Trophoblast cell (in vitro differentiated cells and primary cell): ENCODE measurements around the gene POP7.

ENCODE experiments used
- DNase-seq, 2 donors: peaks; one replicate each; pipeline ENCODE4 v3.0.0-alpha.2; 2016
- H2AFZ ChIP-seq: 2 replicates; pipeline ENCODE4 v1.6.1; 2013; ENCODE audit warnings: low read length, moderate library complexity, mild to moderate bottlenecking; ENCODE audit not compliant: insufficient read depth, poor library complexity
- H2AK5ac ChIP-seq: 2 replicates; pipeline ENCODE4 v1.6.1; 2013; ENCODE audit warnings: mild to moderate bottlenecking, low read length
- H2BK120ac ChIP-seq: 2 replicates; pipeline ENCODE4 v1.6.1; 2013; ENCODE audit warnings: low read length, mild to moderate bottlenecking, moderate library complexity; ENCODE audit not compliant: insufficient read depth, poor library complexity
- H2BK12ac ChIP-seq: 2 replicates; pipeline ENCODE4 v1.6.1; 2013; ENCODE audit warnings: mild to moderate bottlenecking, low read length, moderate library complexity
- H2BK5ac ChIP-seq: 2 replicates; pipeline ENCODE4 v1.6.1; 2013; ENCODE audit warnings: low read length, low read depth, moderate library complexity, mild to moderate bottlenecking; ENCODE audit not compliant: poor library complexity
- H3K14ac ChIP-seq: 2 replicates; pipeline ENCODE4 v1.6.1; 2013; ENCODE audit warnings: mild to moderate bottlenecking, low read length
- H3K18ac ChIP-seq: 2 replicates; pipeline ENCODE4 v1.6.1; 2013; ENCODE audit warnings: mild to moderate bottlenecking, low read length
- H3K23ac ChIP-seq: 2 replicates; pipeline ENCODE4 v1.6.1; 2013; ENCODE audit warnings: low read length
- H3K27ac ChIP-seq: 2 replicates; pipeline ENCODE4 v1.5.1; 2013; ENCODE audit warnings: low read depth, mild to moderate bottlenecking, inconsistent platforms, low read length, moderate library complexity
- H3K27me3 ChIP-seq: 2 replicates; pipeline ENCODE4 v1.6.1; 2013; ENCODE audit warnings: inconsistent platforms, mild to moderate bottlenecking, low read length, moderate library complexity; ENCODE audit not compliant: insufficient read depth
- H3K36me3 ChIP-seq, 2 experiments: 1 replicate in 1 of 2; 2 replicates in 1 of 2; pipeline ENCODE4 v1.6.1; 2013; ENCODE audit warnings: low read length in 2 of 2, mild to moderate bottlenecking in 2 of 2, moderate library complexity in 1 of 2; ENCODE audit not compliant: insufficient read depth in 2 of 2, control insufficient read depth in 1 of 2
- H3K4ac ChIP-seq: 2 replicates; pipeline ENCODE4 v1.6.1; 2013; ENCODE audit warnings: low read depth, mild to moderate bottlenecking, low read length, moderate library complexity
- H3K4me1 ChIP-seq, 2 experiments: 1 replicate in 1 of 2; 2 replicates in 1 of 2; pipeline ENCODE4 v1.6.1; 2013; ENCODE audit warnings: low read length in 2 of 2, mild to moderate bottlenecking in 2 of 2, moderate library complexity in 1 of 2; ENCODE audit not compliant: insufficient read depth in 2 of 2, control insufficient read depth in 1 of 2
- H3K4me2 ChIP-seq: 2 replicates; pipeline ENCODE4 v1.6.1; 2013; ENCODE audit warnings: inconsistent platforms, mild to moderate bottlenecking, low read length, moderate library complexity
- H3K4me3 ChIP-seq: 2 replicates; pipeline ENCODE4 v1.5.1; 2013; ENCODE audit warnings: mild to moderate bottlenecking, low read depth, low read length, inconsistent platforms
- H3K79me1 ChIP-seq: one replicate; pipeline ENCODE4 v1.6.1; 2013; ENCODE audit warnings: low read length
- H3K79me2 ChIP-seq: 2 replicates; pipeline ENCODE4 v1.6.1; 2013; ENCODE audit warnings: low read length, mild to moderate bottlenecking; ENCODE audit not compliant: control insufficient read depth, insufficient read depth, poor library complexity
- H3K9ac ChIP-seq: 2 replicates; pipeline ENCODE4 v1.6.1; 2013; ENCODE audit warnings: mild to moderate bottlenecking, low read length
- H3K9me3 ChIP-seq: 2 replicates; pipeline ENCODE4 v1.6.1; 2013; ENCODE audit warnings: low read depth, mild to moderate bottlenecking, control low read depth, inconsistent platforms, low read length; ENCODE audit not compliant: insufficient read depth
- H4K12ac ChIP-seq: 2 replicates; pipeline ENCODE4 v1.6.1; 2013; ENCODE audit warnings: low read depth, mild to moderate bottlenecking, low read length, moderate library complexity
- H4K8ac ChIP-seq: 2 replicates; pipeline ENCODE4 v1.6.1; 2013; ENCODE audit warnings: low read depth, mild to moderate bottlenecking, low read length, moderate library complexity
- H4K91ac ChIP-seq: one replicate; pipeline ENCODE4 v1.6.1; 2013; ENCODE audit warnings: low read depth, mild to moderate bottlenecking, low read length, moderate library complexity
- WGBS: extraction: QIAGEN DNeasy Blood & Tissue Kit; methylation state at CpG from one replicate; pipeline ENCODE4 v1.1.7; 2013; ENCODE audit warnings: missing lambda C conversion rate; ENCODE audit not compliant: insufficient read length, insufficient coverage; ENCODE audit errors: extremely low coverage; 5-methylcytosine and 5-hydroxymethylcytosine counted together

Gene POP7

DNA sequence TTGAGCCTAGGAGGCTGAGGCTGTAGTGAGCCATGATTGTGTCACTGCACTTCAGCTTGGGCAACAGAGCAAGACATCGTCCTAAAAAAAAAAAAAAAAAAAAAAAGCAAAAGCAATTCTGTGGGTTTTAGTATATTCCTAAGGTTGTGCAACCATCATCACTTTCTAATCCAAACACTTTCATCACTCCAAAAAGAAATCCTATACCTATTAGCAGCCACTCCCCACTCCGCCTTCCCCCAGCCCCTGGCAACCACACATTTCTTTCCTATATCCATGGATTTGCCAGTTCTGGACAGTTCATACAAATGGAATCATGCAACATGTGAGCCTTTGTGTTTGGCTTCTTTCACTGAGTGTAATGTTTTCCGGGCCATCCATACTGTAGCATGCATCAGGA lies 47.8 kb downstream of the POP7 start:
- H3K14ac ChIP-seq = no peak overlapping the region
- DNase-seq = no peak
- no peak overlapping the region for H2BK120ac ChIP-seq
- H3K9me3 ChIP-seq = peaks cover 2% of the 10 kb centered on the region
- H2BK12ac ChIP-seq = no peak overlapping the region
- no peak overlapping the region for H3K9ac ChIP-seq
- no peak overlapping the region for H2BK5ac ChIP-seq
- no peaks in the 10 kb centered on the region for H3K4me1 ChIP-seq
- H3K79me1 ChIP-seq = no peaks in the 10 kb centered on the region
- no peak overlapping the region for H3K23ac ChIP-seq
- no peak overlapping the region for H4K91ac ChIP-seq
- H4K12ac ChIP-seq = no peak overlapping the region
- H3K27ac ChIP-seq = no peak overlapping the region
- no peaks in the 10 kb centered on the region for H3K79me2 ChIP-seq
- H3K4me2 ChIP-seq = no peak overlapping the region
- no peak overlapping the region for H3K4ac ChIP-seq
- no CpG with 5 or more reads among the region's 3 CpGs for WGBS
- no peak overlapping the region for H3K4me3 ChIP-seq
- H2AK5ac ChIP-seq = no peak overlapping the region
- no peak overlapping the region for H2AFZ ChIP-seq
- H4K8ac ChIP-seq = no peak overlapping the region
- H3K18ac ChIP-seq = no peak overlapping the region
- no peaks in the 10 kb centered on the region for H3K36me3 ChIP-seq
- H3K27me3 ChIP-seq = peaks cover 2% of the 10 kb centered on the region
